Hepatocyte (in vitro differentiated cells): Measurements from ENCODE around the gene STRIP1.

Source experiments
- EZH2 ChIP-seq: fragments of 200-600 bp; sonication (generic); IDR thresholded peaks from 2 replicates; pipeline ENCODE4 v1.6.1; 2016; ENCODE audit warnings: antibody characterized with exemption, mild to moderate bottlenecking, borderline replicate concordance
- TF ChIP-seq, protein P1 (sequence below): fragments of 200-600 bp; sonication (generic); IDR thresholded peaks from 2 replicates; pipeline ENCODE4 v1.5.1; 2016; ENCODE audit warnings: antibody characterized with exemption, mild to moderate bottlenecking; ENCODE audit not compliant: poor library complexity

DNA sequence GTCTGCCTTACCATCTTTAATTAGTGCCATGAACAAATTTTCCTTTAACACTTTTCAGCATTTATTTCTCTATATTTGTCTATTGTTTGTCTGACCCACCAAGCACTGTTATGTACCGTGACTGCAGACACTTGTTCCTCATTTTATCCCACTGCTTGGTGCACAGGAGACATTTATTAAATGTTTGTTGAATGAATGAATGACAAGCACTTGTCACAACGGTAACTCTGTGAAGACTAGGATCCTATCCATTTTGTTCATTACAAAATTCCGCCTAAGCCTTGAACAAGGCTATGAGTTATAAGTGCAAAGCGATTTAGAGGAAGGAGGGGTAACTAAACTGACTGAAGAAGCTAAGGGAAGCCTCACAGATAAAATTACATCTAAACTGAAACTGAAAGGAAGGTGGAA is 379 bp upstream of the STRIP1 start:
- TF ChIP-seq, protein P1, sequence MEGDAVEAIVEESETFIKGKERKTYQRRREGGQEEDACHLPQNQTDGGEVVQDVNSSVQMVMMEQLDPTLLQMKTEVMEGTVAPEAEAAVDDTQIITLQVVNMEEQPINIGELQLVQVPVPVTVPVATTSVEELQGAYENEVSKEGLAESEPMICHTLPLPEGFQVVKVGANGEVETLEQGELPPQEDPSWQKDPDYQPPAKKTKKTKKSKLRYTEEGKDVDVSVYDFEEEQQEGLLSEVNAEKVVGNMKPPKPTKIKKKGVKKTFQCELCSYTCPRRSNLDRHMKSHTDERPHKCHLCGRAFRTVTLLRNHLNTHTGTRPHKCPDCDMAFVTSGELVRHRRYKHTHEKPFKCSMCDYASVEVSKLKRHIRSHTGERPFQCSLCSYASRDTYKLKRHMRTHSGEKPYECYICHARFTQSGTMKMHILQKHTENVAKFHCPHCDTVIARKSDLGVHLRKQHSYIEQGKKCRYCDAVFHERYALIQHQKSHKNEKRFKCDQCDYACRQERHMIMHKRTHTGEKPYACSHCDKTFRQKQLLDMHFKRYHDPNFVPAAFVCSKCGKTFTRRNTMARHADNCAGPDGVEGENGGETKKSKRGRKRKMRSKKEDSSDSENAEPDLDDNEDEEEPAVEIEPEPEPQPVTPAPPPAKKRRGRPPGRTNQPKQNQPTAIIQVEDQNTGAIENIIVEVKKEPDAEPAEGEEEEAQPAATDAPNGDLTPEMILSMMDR = no peak
- TF ChIP-seq EZH2 = no peak
